WTC11 (cell line): Measurements from ENCODE around the gene CNTNAP2. TPM values are rescaled to one million over a fixed set of nuclear protein-coding genes. Genes with fewer than 3 reads are reported as not detected.

Experiments used
- ATAC-seq: fragments of 200-7000 bp; cut with Tn5 transposase; 2 replicates; pipeline ENCODE4 v1.10.0; 2021; ENCODE audit warnings: mild to moderate bottlenecking, moderate library complexity
- CTCF ChIA-PET: fragments of 300-600 bp; sonication (Branson Sonifier 250); formaldehyde crosslinking; loops from one replicate; lab custom pipeline; 2021; ENCODE audit warnings: antibody characterized with exemption; lab: Charles Lee
- POLR2A ChIA-PET: fragments of 350-600 bp; sonication (Branson Sonifier 250); formaldehyde crosslinking; loops from one replicate; lab custom pipeline; 2021; ENCODE audit warnings: antibody characterized with exemption; lab: Charles Lee
- DNase-seq: peaks from one replicate; pipeline ENCODE4 v3.0.0; 2021; ENCODE audit warnings: low spot score
- H3K27ac Mint-ChIP-seq: 2 replicates; pipeline ENCODE4 v1.8.0; 2021; ENCODE audit warnings: mixed read lengths
- H3K27me3 Mint-ChIP-seq: 2 replicates; pipeline ENCODE4 v1.8.0; 2021; ENCODE audit warnings: low read depth, mild to moderate bottlenecking, moderate library complexity, mixed read lengths
- H3K36me3 Mint-ChIP-seq: 2 replicates; pipeline ENCODE4 v1.8.0; 2021; ENCODE audit warnings: mixed read lengths
- H3K4me1 Mint-ChIP-seq: 2 replicates; pipeline ENCODE4 v1.8.0; 2022; ENCODE audit warnings: mixed read lengths
- H3K4me3 Mint-ChIP-seq: 2 replicates; pipeline ENCODE4 v1.8.0; 2021; ENCODE audit warnings: mild to moderate bottlenecking, moderate library complexity, mixed read lengths
- H3K9me3 Mint-ChIP-seq: 2 replicates; pipeline ENCODE4 v1.8.0; 2021; ENCODE audit warnings: mixed read lengths
- CREM ChIP-seq: sonication (generic); formaldehyde crosslinking; IDR thresholded peaks from 2 replicates; pipeline ENCODE4 v1.8.1; 2022; ENCODE audit warnings: mild to moderate bottlenecking, missing genetic modification reagents, moderate library complexity
- ELF4 ChIP-seq: sonication (generic); formaldehyde crosslinking; IDR thresholded peaks from 2 replicates; pipeline ENCODE4 v1.8.1; 2022; ENCODE audit warnings: low read depth, mild to moderate bottlenecking, moderate library complexity, missing genetic modification reagents
- ESRRA ChIP-seq: sonication (generic); formaldehyde crosslinking; IDR thresholded peaks from 2 replicates; pipeline ENCODE4 v1.8.1; 2022; ENCODE audit warnings: mild to moderate bottlenecking, missing genetic modification reagents, borderline replicate concordance
- GABPB1 ChIP-seq: sonication (generic); formaldehyde crosslinking; IDR thresholded peaks from 2 replicates; pipeline ENCODE4 v1.8.1; 2023; ENCODE audit warnings: mild to moderate bottlenecking, missing genetic modification reagents
- GRHL2 ChIP-seq: fragments of 250-450 bp; sonication (Bioruptor Pico); IDR thresholded peaks from 2 replicates; pipeline ENCODE4 v1.8.0; 2022; ENCODE audit warnings: mild to moderate bottlenecking, moderate library complexity; ENCODE audit not compliant: insufficient replicate concordance, severe bottlenecking
- GTF2I ChIP-seq: fragments of 250-450 bp; sonication (Bioruptor Pico); conservative IDR thresholded peaks from 2 replicates; pipeline ENCODE4 v1.4.0; 2021; ENCODE audit warnings: mild to moderate bottlenecking
- JAZF1 ChIP-seq: fragments of 250-450 bp; sonication (Bioruptor Pico); IDR thresholded peaks from 2 replicates; pipeline ENCODE4 v1.9.0; 2021; ENCODE audit warnings: moderate library complexity, mild to moderate bottlenecking, inconsistent platforms
- NFYB ChIP-seq: sonication (generic); formaldehyde crosslinking; conservative IDR thresholded peaks from 2 replicates; pipeline ENCODE4 v1.8.0; 2022; ENCODE audit warnings: low read depth, missing genetic modification reagents
- PRRX2 ChIP-seq: fragments of 250-450 bp; sonication (Bioruptor Pico); IDR thresholded peaks from 2 replicates; pipeline ENCODE4 v1.8.0; 2021; ENCODE audit warnings: mild to moderate bottlenecking
- RELA ChIP-seq: sonication (generic); formaldehyde crosslinking; IDR thresholded peaks from 2 replicates; pipeline ENCODE4 v1.8.1; 2022; ENCODE audit warnings: missing genetic modification reagents, mild to moderate bottlenecking, borderline replicate concordance
- TEAD1 ChIP-seq: sonication (generic); formaldehyde crosslinking; IDR thresholded peaks from 2 replicates; pipeline ENCODE4 v1.8.0; 2022; ENCODE audit warnings: mild to moderate bottlenecking, missing genetic modification reagents
- ZNF138 ChIP-seq: sonication (generic); formaldehyde crosslinking; conservative IDR thresholded peaks from 2 replicates; pipeline ENCODE4 v1.8.1; 2022; ENCODE audit warnings: mild to moderate bottlenecking, moderate library complexity, missing genetic modification reagents
- ZNF416 ChIP-seq: fragments of 250-450 bp; sonication (Bioruptor Pico); IDR thresholded peaks from 2 replicates; pipeline ENCODE4 v1.9.0; 2021; ENCODE audit warnings: mild to moderate bottlenecking, inconsistent platforms
- ZNF671 ChIP-seq: fragments of 250-450 bp; sonication (Bioruptor Pico); IDR thresholded peaks from 2 replicates; pipeline ENCODE4 v1.8.0; 2021; ENCODE audit warnings: mild to moderate bottlenecking
- total RNA-seq: library from RNA; stranded (reverse); gene quantifications from 3 replicates; pipeline ENCODE4 v1.2.3, GENCODE V29; 2021
- TF ChIP-seq, protein P1 (sequence below): sonication (generic); formaldehyde crosslinking; IDR thresholded peaks from 2 replicates; pipeline ENCODE4 v1.8.1; 2023; ENCODE audit warnings: mild to moderate bottlenecking, missing genetic modification reagents
- TF ChIP-seq, protein P2 (sequence below): sonication (generic); formaldehyde crosslinking; IDR thresholded peaks from 2 replicates; pipeline ENCODE4 v1.8.1; 2023; ENCODE audit warnings: mild to moderate bottlenecking, missing genetic modification reagents, borderline replicate concordance
- TF ChIP-seq, protein P3 (sequence below): sonication (generic); formaldehyde crosslinking; IDR thresholded peaks from 2 replicates; pipeline ENCODE4 v1.8.0; 2023; ENCODE audit warnings: missing genetic modification reagents, mild to moderate bottlenecking, borderline replicate concordance
- TF ChIP-seq, protein P4 (sequence below): sonication (generic); formaldehyde crosslinking; conservative IDR thresholded peaks from 2 replicates; pipeline ENCODE4 v1.8.1; 2023; ENCODE audit warnings: mild to moderate bottlenecking, low read depth, missing genetic modification reagents, moderate library complexity
- TF ChIP-seq, protein P5 (sequence below): sonication (generic); formaldehyde crosslinking; IDR thresholded peaks from 2 replicates; pipeline ENCODE4 v1.8.1; 2022; ENCODE audit warnings: mild to moderate bottlenecking, missing genetic modification reagents, moderate library complexity, borderline replicate concordance

CNTNAP2 gene
- total RNA-seq, 1 experiment from 2014 or later: 63.8 TPM

DNA sequence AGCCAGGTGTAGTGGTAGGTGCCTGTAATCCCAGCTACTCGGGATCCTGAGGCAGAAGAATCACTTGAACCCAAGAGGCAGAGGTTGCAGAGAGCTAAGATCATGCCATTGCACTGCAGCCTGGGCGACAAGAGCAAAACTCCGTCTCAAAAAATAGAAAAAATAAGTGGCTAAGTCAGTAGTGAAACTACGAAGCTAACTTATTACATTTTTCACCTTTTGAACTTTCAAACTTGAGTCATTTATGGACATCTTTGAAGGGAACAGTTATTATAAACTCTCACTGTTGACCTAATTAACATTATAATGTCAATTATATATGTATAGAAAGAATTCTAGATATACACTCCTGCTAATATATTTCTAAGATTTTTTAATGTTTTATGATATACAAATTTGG is 1932.5 kb downstream of the CNTNAP2 start:
- Mint-ChIP-seq H3K4me3 (no peak overlapping the region), H3K27ac (no peak overlapping the region), H3K27me3 (no peaks in the 10 kb centered on the region), H3K4me1 (peaks cover 8% of the 10 kb centered on the region), H3K9me3 (no peaks in the 10 kb centered on the region), H3K36me3 (no peaks in the 10 kb centered on the region)
- ATAC-seq (no peak), DNase-seq (no peak)
- ChIA-PET CTCF (no interaction called here), POLR2A (interaction anchor here (0.6 kb wide), 1 partner anchor 242 kb away, joined by 5 read pairs; no protein-coding TSS in a partner anchor)
- TF ChIP-seq PRRX2 (CRISPR knock-in tag): no peak
- TF ChIP-seq GRHL2 (CRISPR knock-in tag): no peak
- TF ChIP-seq CREM: no peak
- no peak for TF ChIP-seq GTF2I
- TF ChIP-seq, protein P1, sequence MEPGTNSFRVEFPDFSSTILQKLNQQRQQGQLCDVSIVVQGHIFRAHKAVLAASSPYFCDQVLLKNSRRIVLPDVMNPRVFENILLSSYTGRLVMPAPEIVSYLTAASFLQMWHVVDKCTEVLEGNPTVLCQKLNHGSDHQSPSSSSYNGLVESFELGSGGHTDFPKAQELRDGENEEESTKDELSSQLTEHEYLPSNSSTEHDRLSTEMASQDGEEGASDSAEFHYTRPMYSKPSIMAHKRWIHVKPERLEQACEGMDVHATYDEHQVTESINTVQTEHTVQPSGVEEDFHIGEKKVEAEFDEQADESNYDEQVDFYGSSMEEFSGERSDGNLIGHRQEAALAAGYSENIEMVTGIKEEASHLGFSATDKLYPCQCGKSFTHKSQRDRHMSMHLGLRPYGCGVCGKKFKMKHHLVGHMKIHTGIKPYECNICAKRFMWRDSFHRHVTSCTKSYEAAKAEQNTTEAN (CRISPR knock-in tag): no peak
- TF ChIP-seq GABPB1: no peak
- TF ChIP-seq, protein P2, sequence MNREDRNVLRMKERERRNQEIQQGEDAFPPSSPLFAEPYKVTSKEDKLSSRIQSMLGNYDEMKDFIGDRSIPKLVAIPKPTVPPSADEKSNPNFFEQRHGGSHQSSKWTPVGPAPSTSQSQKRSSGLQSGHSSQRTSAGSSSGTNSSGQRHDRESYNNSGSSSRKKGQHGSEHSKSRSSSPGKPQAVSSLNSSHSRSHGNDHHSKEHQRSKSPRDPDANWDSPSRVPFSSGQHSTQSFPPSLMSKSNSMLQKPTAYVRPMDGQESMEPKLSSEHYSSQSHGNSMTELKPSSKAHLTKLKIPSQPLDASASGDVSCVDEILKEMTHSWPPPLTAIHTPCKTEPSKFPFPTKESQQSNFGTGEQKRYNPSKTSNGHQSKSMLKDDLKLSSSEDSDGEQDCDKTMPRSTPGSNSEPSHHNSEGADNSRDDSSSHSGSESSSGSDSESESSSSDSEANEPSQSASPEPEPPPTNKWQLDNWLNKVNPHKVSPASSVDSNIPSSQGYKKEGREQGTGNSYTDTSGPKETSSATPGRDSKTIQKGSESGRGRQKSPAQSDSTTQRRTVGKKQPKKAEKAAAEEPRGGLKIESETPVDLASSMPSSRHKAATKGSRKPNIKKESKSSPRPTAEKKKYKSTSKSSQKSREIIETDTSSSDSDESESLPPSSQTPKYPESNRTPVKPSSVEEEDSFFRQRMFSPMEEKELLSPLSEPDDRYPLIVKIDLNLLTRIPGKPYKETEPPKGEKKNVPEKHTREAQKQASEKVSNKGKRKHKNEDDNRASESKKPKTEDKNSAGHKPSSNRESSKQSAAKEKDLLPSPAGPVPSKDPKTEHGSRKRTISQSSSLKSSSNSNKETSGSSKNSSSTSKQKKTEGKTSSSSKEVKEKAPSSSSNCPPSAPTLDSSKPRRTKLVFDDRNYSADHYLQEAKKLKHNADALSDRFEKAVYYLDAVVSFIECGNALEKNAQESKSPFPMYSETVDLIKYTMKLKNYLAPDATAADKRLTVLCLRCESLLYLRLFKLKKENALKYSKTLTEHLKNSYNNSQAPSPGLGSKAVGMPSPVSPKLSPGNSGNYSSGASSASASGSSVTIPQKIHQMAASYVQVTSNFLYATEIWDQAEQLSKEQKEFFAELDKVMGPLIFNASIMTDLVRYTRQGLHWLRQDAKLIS (CRISPR knock-in tag): no peak
- TF ChIP-seq, protein P3, sequence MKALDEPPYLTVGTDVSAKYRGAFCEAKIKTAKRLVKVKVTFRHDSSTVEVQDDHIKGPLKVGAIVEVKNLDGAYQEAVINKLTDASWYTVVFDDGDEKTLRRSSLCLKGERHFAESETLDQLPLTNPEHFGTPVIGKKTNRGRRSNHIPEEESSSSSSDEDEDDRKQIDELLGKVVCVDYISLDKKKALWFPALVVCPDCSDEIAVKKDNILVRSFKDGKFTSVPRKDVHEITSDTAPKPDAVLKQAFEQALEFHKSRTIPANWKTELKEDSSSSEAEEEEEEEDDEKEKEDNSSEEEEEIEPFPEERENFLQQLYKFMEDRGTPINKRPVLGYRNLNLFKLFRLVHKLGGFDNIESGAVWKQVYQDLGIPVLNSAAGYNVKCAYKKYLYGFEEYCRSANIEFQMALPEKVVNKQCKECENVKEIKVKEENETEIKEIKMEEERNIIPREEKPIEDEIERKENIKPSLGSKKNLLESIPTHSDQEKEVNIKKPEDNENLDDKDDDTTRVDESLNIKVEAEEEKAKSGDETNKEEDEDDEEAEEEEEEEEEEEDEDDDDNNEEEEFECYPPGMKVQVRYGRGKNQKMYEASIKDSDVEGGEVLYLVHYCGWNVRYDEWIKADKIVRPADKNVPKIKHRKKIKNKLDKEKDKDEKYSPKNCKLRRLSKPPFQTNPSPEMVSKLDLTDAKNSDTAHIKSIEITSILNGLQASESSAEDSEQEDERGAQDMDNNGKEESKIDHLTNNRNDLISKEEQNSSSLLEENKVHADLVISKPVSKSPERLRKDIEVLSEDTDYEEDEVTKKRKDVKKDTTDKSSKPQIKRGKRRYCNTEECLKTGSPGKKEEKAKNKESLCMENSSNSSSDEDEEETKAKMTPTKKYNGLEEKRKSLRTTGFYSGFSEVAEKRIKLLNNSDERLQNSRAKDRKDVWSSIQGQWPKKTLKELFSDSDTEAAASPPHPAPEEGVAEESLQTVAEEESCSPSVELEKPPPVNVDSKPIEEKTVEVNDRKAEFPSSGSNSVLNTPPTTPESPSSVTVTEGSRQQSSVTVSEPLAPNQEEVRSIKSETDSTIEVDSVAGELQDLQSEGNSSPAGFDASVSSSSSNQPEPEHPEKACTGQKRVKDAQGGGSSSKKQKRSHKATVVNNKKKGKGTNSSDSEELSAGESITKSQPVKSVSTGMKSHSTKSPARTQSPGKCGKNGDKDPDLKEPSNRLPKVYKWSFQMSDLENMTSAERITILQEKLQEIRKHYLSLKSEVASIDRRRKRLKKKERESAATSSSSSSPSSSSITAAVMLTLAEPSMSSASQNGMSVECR: no peak
- TF ChIP-seq, protein P4, sequence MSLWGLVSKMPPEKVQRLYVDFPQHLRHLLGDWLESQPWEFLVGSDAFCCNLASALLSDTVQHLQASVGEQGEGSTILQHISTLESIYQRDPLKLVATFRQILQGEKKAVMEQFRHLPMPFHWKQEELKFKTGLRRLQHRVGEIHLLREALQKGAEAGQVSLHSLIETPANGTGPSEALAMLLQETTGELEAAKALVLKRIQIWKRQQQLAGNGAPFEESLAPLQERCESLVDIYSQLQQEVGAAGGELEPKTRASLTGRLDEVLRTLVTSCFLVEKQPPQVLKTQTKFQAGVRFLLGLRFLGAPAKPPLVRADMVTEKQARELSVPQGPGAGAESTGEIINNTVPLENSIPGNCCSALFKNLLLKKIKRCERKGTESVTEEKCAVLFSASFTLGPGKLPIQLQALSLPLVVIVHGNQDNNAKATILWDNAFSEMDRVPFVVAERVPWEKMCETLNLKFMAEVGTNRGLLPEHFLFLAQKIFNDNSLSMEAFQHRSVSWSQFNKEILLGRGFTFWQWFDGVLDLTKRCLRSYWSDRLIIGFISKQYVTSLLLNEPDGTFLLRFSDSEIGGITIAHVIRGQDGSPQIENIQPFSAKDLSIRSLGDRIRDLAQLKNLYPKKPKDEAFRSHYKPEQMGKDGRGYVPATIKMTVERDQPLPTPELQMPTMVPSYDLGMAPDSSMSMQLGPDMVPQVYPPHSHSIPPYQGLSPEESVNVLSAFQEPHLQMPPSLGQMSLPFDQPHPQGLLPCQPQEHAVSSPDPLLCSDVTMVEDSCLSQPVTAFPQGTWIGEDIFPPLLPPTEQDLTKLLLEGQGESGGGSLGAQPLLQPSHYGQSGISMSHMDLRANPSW (CRISPR knock-in tag): no peak

DNA sequence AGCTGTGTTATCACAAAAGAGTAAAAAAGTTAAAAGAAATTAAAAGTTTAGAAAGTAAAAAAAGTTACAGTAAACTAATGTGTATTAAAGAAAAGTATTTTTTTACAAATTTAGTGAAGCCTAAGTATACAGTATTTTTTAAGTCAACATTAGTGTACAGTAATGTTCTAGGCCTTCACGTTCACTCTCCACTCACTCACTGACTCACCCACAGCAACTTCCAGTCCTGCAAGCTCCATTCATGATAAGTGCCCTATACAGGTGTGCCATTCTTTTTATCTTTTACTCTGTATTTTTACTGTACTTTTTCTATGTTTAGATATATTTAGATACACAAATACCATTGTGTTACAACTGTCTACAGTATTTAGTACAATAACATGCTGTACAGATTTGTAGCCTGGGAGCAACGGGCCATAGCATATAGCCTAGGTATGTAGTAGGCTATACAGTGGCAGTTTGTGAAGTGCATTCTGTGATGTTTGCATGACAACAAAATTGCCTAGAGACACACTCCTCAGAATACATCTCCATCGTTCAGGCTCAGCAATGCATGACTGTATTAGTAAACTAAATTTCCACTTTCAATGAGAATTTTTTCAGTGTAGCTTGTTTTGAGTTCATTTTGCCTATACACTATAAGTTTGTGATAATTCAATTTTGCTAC is 1934.0 kb downstream of the CNTNAP2 start:
- CTCF ChIA-PET: no interaction called here
- no peak overlapping the region for H3K27ac Mint-ChIP-seq
- H3K27me3 Mint-ChIP-seq: no peaks in the 10 kb centered on the region
- H3K4me1 Mint-ChIP-seq: peaks cover 8% of the 10 kb centered on the region
- H3K4me3 Mint-ChIP-seq: no peak overlapping the region
- ATAC-seq (no peak), DNase-seq (no peak)
- H3K36me3 Mint-ChIP-seq: no peaks in the 10 kb centered on the region
- H3K9me3 Mint-ChIP-seq: no peaks in the 10 kb centered on the region
- POLR2A ChIA-PET: no interaction called here
- TF ChIP-seq ZNF671 (CRISPR knock-in tag) (no peak), NFYB (CRISPR knock-in tag) (no peak), JAZF1 (no peak), TEAD1 (CRISPR knock-in tag) (no peak), ELF4 (CRISPR knock-in tag) (no peak), RELA (CRISPR knock-in tag) (no peak), ZNF416 (no peak), ESRRA (no peak), ZNF138 (CRISPR knock-in tag) (no peak)
- TF ChIP-seq, protein P4 (CRISPR knock-in tag): no peak
- TF ChIP-seq, protein P5, sequence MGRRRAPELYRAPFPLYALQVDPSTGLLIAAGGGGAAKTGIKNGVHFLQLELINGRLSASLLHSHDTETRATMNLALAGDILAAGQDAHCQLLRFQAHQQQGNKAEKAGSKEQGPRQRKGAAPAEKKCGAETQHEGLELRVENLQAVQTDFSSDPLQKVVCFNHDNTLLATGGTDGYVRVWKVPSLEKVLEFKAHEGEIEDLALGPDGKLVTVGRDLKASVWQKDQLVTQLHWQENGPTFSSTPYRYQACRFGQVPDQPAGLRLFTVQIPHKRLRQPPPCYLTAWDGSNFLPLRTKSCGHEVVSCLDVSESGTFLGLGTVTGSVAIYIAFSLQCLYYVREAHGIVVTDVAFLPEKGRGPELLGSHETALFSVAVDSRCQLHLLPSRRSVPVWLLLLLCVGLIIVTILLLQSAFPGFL (CRISPR knock-in tag): no peak
